Activated naive CD8-positive, alpha-beta T cell treated with anti-CD3 and anti-CD28 coated beads, Interleukin-2, amount 10 ng/mL, durations not matched to agents 7 days and 5 days (primary cell): ENCODE data around the gene HBP1. TPM values are rescaled to one million over a fixed set of nuclear protein-coding genes. Genes with fewer than 3 reads are reported as not detected.

Source experiments
- ATAC-seq: fragments of 150-1000 bp; cut with Tn5 transposase; one replicate; pipeline ENCODE4 v1.10.0; 2021; ENCODE audit warnings: low read depth, moderate library complexity
- POLR2A ChIA-PET: fragments of 350-600 bp; sonication (Branson Sonifier 250); formaldehyde crosslinking; loops from one replicate; lab custom pipeline; 2021; ENCODE audit warnings: antibody characterized with exemption; lab: Charles Lee
- DNase-seq: peaks from one replicate; pipeline ENCODE4 v3.0.0; 2021
- H3K27ac Mint-ChIP-seq: one replicate; pipeline ENCODE4 v1.8.0; 2022; ENCODE audit warnings: mild to moderate bottlenecking, mixed read lengths
- H3K27me3 Mint-ChIP-seq: one replicate; pipeline ENCODE4 v1.8.0; 2022; ENCODE audit warnings: mild to moderate bottlenecking, moderate library complexity, mixed read lengths
- H3K36me3 Mint-ChIP-seq: one replicate; pipeline ENCODE4 v1.8.0; 2021; ENCODE audit warnings: mild to moderate bottlenecking, mixed read lengths
- H3K4me1 Mint-ChIP-seq: one replicate; pipeline ENCODE4 v1.8.0; 2021; ENCODE audit warnings: mixed read lengths
- H3K4me3 Mint-ChIP-seq: one replicate; pipeline ENCODE4 v1.8.0; 2022; ENCODE audit warnings: mild to moderate bottlenecking, moderate library complexity, mixed read lengths
- H3K9me3 Mint-ChIP-seq: one replicate; pipeline ENCODE4 v1.8.0; 2021; ENCODE audit warnings: mixed read lengths
- total RNA-seq, 2 experiments: library from RNA; stranded (reverse); gene quantifications; one replicate each; pipeline ENCODE4 v1.2.3, GENCODE V29; 2021

The HBP1 gene
- total RNA-seq, 2 experiments from 2014 or later = 56.4 to 58.3 TPM

DNA sequence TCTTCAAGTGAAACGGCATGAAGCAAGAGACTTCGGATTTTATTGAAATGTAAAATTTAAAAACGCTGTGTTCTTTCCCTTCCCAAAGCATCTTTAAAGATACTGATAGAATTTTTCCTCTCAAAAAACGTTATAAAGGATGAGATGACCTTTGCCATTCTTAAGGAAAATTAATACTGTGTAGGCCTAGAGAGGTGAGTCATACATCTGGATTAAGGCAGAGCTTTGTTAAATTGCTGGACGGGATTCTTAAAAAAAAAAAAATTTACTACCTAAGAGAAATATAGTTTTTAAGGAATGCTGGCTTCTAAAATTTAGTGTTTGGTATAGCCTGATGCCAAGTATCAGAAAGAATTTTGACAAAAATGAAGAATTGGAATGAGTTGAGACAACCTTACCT lies 6.3 kb upstream of the HBP1 start:
- Mint-ChIP-seq H3K27ac (no peak overlapping the region), H3K4me1 (peaks cover under 1% of the 10 kb centered on the region), H3K4me3 (no peak overlapping the region), H3K36me3 (no peaks in the 10 kb centered on the region), H3K9me3 (no peaks in the 10 kb centered on the region), H3K27me3 (peaks cover 2% of the 10 kb centered on the region)
- ATAC-seq (no peak), DNase-seq (no peak)
- POLR2A ChIA-PET = no interaction called here

DNA sequence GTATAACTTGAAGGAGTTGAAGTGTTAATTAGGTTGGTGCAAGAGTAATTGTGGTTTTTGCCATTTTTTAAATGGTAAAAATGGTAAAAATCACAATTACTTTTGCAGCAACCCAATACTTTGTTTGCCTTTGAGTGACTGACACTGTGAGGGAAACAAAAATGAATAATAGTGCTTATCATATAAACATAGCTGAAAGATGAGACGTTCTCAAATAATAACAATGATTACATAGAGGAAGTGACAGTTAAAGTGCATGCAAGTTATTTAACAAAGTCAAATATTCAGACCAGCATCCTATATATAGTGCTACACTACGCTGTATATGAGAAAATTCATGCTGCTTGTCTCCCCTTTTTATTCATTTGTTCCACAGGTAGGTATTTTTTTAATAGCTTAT lies 4.7 kb upstream of the HBP1 start:
- peaks cover 2% of the 10 kb centered on the region for H3K27me3 Mint-ChIP-seq
- DNase-seq (no peak), ATAC-seq (no peak)
- no peaks in the 10 kb centered on the region for H3K9me3 Mint-ChIP-seq
- peaks cover 1% of the 10 kb centered on the region for H3K36me3 Mint-ChIP-seq
- no peak overlapping the region for H3K4me3 Mint-ChIP-seq
- H3K27ac Mint-ChIP-seq = no peak overlapping the region
- POLR2A ChIA-PET = interaction anchor here (0.9 kb wide), 1 partner anchor 400 kb away, joined by 4 read pairs; the partner anchor contains the start of genes COG5 and DUS4L
- H3K4me1 Mint-ChIP-seq = peaks cover 3% of the 10 kb centered on the region

DNA sequence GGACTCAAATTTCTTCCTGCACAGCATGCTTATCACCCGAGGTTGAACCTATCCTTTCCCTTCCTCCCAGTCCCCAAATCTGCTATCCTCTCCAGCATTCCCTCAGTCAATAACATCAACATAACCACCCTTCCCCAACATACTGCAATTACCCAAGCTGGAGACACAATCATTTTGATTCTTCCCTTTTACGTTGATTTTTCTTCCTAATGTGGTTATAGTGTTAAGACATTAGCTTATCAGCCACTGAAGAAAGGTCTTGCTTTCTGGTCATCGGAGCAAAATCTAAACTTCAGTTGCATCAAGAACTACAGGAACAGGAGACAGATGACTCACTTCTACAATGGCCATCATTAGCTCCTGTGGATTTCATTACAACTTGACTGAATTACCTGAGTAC lies 3.5 kb upstream of the HBP1 start:
- Mint-ChIP-seq H3K27me3 (peaks cover 2% of the 10 kb centered on the region), H3K36me3 (peaks cover 1% of the 10 kb centered on the region), H3K27ac (no peak overlapping the region), H3K4me1 (peaks cover 5% of the 10 kb centered on the region), H3K4me3 (no peak overlapping the region), H3K9me3 (no peaks in the 10 kb centered on the region)
- no peak for DNase-seq
- no peak for ATAC-seq
- POLR2A ChIA-PET = no interaction called here

DNA sequence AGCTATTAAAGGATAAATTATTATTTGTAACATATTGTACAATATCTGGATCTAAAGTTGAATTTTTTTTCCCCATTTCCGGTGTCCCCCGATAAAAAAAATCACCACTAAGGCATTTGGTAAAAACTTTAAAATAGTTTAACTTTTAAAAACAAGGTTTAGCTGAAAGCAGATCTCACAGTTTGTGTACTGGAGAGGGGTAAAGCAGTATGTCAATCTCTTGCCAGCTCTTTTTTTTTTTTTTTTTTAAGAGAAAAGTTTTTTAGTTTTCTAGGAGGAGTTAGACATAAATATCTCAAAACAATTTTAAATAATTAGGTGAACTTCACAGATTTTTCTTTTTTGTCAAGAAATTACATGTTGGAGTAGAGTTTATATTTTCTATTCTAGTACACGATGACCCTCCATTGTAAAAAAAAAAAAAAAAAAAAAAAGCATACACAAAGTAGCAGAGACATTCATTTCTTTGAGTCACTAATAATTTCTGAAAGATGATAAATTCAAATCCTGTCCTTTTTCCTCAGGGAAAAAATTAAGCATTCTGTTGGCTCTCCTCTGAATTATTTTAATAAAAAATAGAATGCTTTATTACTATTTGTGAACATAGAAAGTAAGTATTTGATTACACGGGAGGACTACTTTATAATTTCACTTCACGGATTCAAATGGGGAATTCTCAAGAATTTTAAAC lies 1.9 kb upstream of the HBP1 start:
- H3K27ac Mint-ChIP-seq = peak overlapping the region; percentile 98
- DNase-seq = no peak
- peaks cover 2% of the 10 kb centered on the region for H3K27me3 Mint-ChIP-seq
- H3K9me3 Mint-ChIP-seq = no peaks in the 10 kb centered on the region
- no peak for ATAC-seq
- H3K36me3 Mint-ChIP-seq = peaks cover 1% of the 10 kb centered on the region
- peak overlapping the region; percentile 96 for H3K4me3 Mint-ChIP-seq
- peaks cover 11% of the 10 kb centered on the region for H3K4me1 Mint-ChIP-seq
- POLR2A ChIA-PET = interaction anchor here (0.7 to 2.4 kb wide), 4 partner anchors 16 to 1056 kb away, joined by 4 to 10 read pairs (median 6); no protein-coding TSS in a partner anchor

DNA sequence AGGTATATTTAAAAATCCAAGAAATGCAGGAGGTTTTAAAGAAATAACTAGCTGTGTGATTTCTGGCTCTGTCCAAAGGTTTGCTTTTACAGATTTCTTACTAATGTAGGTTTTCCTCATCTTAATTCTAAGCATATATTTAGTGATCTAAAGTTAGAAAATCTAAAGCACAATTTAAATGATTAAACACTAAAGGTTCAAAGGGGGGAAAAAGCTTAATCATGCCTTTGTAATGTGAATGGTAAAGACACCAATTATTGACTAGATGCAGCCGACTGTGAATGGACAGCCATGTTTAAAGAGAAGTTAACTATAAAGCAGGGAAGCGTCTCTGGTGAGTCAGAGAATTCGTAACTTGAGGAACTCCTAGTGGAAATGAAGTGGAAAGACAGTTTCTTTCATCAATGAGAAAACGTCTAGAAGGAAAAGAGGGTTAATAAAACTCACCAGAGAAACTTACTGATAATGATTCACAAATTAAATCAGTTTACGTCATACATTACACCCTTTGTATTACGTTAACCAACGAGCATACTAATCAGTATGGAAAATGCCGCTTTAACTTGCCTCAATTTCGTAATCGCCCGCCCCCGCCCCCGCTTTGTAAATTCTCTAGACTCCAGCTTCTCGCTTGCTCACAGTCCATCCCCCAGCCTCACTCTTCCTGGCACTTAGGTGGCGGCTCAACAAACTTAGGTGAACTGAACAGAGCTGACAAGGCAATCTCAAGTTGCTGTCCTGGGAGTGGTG lies 1.1 kb upstream of the HBP1 start:
- POLR2A ChIA-PET = interaction anchor here (0.7 to 2.9 kb wide), 15 partner anchors 9 to 1096 kb away, joined by 3 to 19 read pairs (median 6); partner anchors contain the start of genes CBLL1, DLD and PIK3CG
- Mint-ChIP-seq H3K4me3 (peak overlapping the region; percentile 96), H3K4me1 (peaks cover 11% of the 10 kb centered on the region), H3K9me3 (no peaks in the 10 kb centered on the region), H3K36me3 (peaks cover 1% of the 10 kb centered on the region), H3K27ac (peak overlapping the region; percentile 98), H3K27me3 (peaks cover 2% of the 10 kb centered on the region)
- no peak for ATAC-seq
- DNase-seq = no peak

DNA sequence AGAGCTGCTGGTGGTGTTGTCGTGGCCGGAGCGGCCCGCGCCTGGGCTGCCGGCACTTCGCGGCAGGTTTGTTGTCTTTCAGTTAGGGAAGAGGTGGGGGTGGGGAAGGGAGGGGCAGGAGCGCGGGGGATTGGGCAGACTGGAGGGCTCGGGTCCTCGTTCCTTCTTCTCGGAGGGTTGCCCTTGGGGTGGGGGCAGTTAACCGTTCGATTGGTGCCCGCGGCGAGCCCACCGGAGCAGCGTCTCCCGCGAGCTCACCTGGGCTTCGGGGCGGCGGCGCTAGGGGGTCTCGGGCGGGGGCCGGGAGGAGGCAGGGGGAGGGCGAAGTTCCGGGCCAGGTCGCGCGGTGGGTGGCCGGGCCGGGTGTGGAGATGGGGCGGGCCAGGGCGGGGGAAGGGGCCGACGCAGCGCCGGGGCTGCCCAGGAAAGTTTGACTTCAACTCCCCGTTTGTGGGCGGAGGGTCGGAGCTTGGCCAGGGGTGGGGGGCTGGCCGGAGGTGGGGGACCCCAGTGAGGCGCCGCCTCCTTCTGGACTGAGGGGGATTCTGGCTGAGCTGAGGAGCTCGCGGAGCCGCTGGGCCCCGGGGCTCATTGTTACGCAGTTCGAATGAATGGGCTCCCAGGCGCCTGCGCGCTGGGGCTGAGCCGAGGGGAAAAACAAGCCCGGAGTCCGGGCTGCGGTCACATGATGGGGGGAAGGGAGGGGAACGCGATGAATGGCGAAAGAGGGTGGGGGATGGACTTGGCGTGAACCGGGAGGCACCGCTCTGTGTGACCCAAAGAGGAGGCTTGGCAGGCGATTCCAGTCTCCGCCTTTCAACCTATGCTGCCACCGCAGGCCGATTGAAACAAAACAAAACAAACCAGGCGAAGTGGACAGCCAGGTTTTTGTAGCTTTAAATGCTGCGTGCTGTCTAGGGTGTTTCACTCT lies 582 bp downstream of the HBP1 start:
- H3K9me3 Mint-ChIP-seq = no peaks in the 10 kb centered on the region
- POLR2A ChIA-PET = interaction anchor here (0.5 to 2.9 kb wide), 16 partner anchors 7 to 721 kb away, joined by 3 to 19 read pairs (median 4); partner anchors contain the start of genes CBLL1, COG5, DLD and DUS4L
- H3K4me1 Mint-ChIP-seq = peaks cover 24% of the 10 kb centered on the region
- peak overlapping the region; percentile 96 for H3K4me3 Mint-ChIP-seq
- peaks cover 1% of the 10 kb centered on the region for H3K36me3 Mint-ChIP-seq
- ATAC-seq (peak; percentile 31), DNase-seq (peak; percentile 88)
- peaks cover 2% of the 10 kb centered on the region for H3K27me3 Mint-ChIP-seq
- peak overlapping the region; percentile 98 for H3K27ac Mint-ChIP-seq

DNA sequence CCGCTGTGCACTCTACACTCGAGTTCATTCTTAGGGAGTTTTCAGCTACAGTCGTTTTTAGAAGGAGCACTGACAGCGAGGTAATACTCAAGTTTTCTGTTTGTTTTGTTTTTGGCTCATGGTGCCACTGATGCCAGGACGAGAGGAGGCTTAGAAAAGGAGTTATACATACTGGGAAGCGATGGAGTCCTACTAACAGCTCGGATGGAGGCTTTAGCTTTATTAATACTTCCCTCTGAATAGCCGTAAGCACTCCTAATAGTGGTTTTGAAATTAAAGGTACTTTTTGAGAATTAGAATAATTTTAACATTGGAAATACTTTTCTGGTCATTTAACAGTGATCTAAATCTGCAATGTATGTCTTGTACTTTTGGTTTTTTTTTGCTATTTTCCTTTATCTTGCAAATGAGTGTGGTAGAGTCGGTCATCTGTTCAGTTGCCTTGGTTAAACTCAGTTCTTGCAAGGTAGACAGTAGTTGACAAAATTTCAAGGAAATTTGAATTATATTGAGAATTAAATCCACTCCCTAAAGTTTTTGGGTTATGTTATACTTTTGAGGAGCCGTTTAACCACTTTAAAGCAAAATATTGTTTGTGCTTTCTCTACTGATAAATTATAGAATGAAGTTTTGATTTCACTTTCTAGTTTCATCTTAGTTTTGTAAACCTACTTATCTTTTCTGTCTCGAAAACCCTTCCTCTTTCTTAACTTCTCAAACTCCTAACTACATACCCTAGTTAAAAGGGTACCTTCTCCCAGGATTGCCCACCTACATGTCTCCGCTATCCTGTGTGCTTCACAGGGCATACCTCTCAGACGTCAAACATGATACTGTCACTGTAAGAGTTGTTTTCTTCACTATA lies 1.5 kb downstream of the HBP1 start:
- no peak for ATAC-seq
- H3K9me3 Mint-ChIP-seq = no peaks in the 10 kb centered on the region
- peak overlapping the region; percentile 96 for H3K4me3 Mint-ChIP-seq
- peaks cover 1% of the 10 kb centered on the region for H3K36me3 Mint-ChIP-seq
- H3K4me1 Mint-ChIP-seq = peaks cover 26% of the 10 kb centered on the region
- peaks cover 2% of the 10 kb centered on the region for H3K27me3 Mint-ChIP-seq
- peak overlapping the region; percentile 98 for H3K27ac Mint-ChIP-seq
- POLR2A ChIA-PET = interaction anchor here (0.5 to 2.9 kb wide), 5 partner anchors 244 to 720 kb away, joined by 3 to 19 read pairs (median 3); partner anchors contain the start of genes CBLL1, COG5, DLD and DUS4L
- no peak for DNase-seq

DNA sequence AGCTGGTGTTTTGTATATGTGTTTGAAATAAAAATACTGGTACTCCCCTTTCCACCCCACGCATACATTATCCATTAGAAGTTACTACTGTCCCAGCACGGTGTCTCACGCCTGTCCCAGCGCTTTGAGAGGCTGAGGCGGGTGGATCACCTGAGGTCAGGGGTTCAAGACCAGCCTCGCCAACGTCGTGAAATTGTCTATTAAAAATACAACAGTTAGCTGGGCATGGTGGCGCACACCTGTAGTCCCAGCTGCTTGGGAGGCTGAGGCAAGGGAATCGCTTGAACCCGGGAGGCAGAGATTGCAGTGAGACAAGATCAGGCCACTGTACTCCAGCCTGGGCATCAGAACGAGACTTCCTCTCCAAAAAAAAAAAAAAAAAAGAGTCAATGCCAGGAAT lies 2.7 kb downstream of the HBP1 start:
- H3K36me3 Mint-ChIP-seq = peaks cover 1% of the 10 kb centered on the region
- DNase-seq = no peak
- H3K9me3 Mint-ChIP-seq = no peaks in the 10 kb centered on the region
- H3K27me3 Mint-ChIP-seq = no peaks in the 10 kb centered on the region
- no peak for ATAC-seq
- H3K4me1 Mint-ChIP-seq = peaks cover 26% of the 10 kb centered on the region
- POLR2A ChIA-PET = interaction anchor here (0.7 to 1.0 kb wide), 3 partner anchors 81 to 532 kb away, joined by 3 to 8 read pairs (median 5); no protein-coding TSS in a partner anchor
- peak overlapping the region; percentile 31 for H3K27ac Mint-ChIP-seq
- H3K4me3 Mint-ChIP-seq = no peak overlapping the region

DNA sequence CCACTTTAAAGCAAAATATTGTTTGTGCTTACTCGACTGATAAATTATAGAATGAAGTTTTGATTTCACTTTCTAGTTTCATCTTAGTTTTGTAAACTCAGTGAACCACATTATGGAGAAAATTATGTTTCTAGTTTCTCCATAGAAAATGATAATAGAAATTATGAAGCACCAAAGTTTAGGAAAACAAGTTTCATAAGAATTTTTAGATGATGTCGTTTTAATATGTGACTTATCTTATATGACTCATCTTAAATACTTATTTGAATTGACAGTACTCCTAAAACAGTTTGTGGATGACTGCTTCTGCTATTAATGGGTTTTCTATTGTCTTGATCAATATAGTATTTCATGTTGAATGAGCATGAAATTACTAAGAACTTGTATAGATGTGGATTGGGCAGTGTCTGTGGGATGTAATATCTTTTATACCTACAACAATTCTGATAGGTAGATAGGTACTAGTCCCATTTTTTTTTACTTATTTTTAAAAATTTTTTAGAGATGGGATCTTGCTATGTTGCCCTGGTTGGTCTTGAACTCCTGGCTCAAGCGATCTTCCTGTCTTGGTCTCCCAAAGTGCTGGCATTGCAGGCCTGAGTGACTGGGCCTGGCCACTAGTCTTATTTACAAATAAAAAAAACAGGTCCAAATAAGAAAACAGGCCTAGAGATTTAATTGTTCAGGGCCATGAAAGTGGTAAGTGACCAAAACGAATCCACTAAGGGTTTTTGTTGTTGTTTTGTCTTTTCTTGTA lies 3.7 kb downstream of the HBP1 start:
- H3K9me3 Mint-ChIP-seq = no peaks in the 10 kb centered on the region
- POLR2A ChIA-PET = interaction anchor here (0.7 to 1.0 kb wide), 3 partner anchors 80 to 531 kb away, joined by 3 to 8 read pairs (median 5); no protein-coding TSS in a partner anchor
- no peak for ATAC-seq
- H3K27ac Mint-ChIP-seq = no peak overlapping the region
- peaks cover 29% of the 10 kb centered on the region for H3K4me1 Mint-ChIP-seq
- H3K36me3 Mint-ChIP-seq = peaks cover 1% of the 10 kb centered on the region
- no peak for DNase-seq
- no peaks in the 10 kb centered on the region for H3K27me3 Mint-ChIP-seq
- H3K4me3 Mint-ChIP-seq = peak overlapping the region; percentile 15

DNA sequence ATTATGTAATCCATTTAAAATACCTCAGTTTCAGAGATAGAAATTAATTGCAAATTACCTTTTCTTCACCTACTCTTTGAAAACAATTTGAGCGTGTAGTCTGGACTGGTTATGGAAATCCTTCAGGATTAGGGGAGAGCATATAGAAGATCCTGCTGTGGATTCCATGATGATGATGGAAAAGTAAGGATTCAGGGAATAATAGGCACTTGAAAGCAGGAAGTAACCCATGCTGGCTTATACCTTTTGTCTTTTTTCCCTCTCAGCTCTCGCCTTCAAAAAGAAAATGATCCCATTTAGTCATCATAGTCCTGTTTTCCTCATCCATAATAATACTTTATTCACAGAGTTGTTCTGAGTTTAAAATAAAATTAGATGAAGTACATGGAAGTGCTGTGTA lies 4.4 kb downstream of the HBP1 start:
- Mint-ChIP-seq H3K27me3 (no peaks in the 10 kb centered on the region), H3K36me3 (peaks cover 1% of the 10 kb centered on the region), H3K4me1 (peaks cover 27% of the 10 kb centered on the region), H3K27ac (peak overlapping the region; percentile 37), H3K9me3 (no peaks in the 10 kb centered on the region), H3K4me3 (peak overlapping the region; percentile 23)
- DNase-seq (no peak), ATAC-seq (no peak)
- POLR2A ChIA-PET = no interaction called here

DNA sequence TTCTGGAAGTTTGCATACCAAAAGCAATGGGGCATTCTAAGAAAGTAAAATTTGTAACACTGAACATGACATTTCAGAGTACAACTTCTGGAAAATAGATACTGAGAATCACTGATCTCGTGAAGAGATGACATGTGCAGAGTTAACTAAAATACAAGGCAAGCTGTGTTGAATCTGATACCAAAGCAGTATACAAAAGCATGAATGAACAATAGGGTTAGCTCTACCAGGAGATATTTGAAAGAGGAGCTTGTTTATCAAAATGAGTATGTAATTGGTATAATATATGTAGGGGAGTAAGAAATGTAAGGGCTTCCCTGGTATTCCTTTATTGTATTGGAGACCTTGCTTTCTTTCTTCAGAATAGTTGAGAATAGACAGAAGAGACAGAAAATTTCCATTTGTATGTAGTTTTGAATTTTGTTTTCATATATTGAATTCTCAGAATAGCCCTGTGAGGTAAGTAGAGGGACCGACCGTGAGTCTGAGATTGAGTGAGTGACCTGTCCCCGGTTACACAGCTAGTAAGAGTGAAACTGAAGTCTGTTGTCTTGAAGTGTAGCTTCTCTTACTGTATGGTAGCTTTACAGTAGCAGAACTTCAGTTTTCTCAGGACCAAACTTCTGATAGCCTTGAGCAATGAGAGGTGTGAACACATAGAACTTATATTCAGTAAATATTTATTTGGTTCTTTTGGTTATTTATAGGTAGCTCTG lies 5.0 kb downstream of the HBP1 start:
- Mint-ChIP-seq H3K27ac (peak overlapping the region; percentile 58), H3K9me3 (no peaks in the 10 kb centered on the region), H3K4me1 (peaks cover 27% of the 10 kb centered on the region), H3K36me3 (peaks cover under 1% of the 10 kb centered on the region), H3K4me3 (peak overlapping the region; percentile 23), H3K27me3 (no peaks in the 10 kb centered on the region)
- POLR2A ChIA-PET = no interaction called here
- ATAC-seq (peak; percentile 15), DNase-seq (no peak)
